NCI-H524 treated with DMSO at 0.1 percent for 48 hours (cell line): Measurements from ENCODE around the gene CPSF4.

Experiments
- DNase-seq: peaks from one replicate; lab custom pipeline; 2025; lab: John Stamatoyannopoulos, UW

The CPSF4 gene

GRCh38 chr7:99438573-99439480 lies at the start of gene CPSF4, which contains the start of gene PTCD1:
TSS of gene CPSF4 (plus strand) at chr7:99438943. CDS start at chr7:99439083, 140 bp downstream.
TSS of gene PTCD1 (minus strand) at chr7:99438798. CDS start at chr7:99435242, 3,556 bp downstream.
- peak; percentile 41 for DNase-seq

- no peak for DNase-seq
Observed at GRCh38 chr7:99389772-99390171, 49.0 kb upstream of the CPSF4 start.

GRCh38 chr7:99390941-99391602 lies 47.7 kb upstream of the CPSF4 start:
- no peak for DNase-seq

- DNase-seq = no peak
Observed at GRCh38 chr7:99392046-99392445, 46.7 kb upstream of the CPSF4 start.

- peak; percentile 37 for DNase-seq
Observed at GRCh38 chr7:99392659-99393354, 45.9 kb upstream of the CPSF4 start.

GRCh38 chr7:99393355-99394187 lies 45.2 kb upstream of the CPSF4 start:
- no peak for DNase-seq

GRCh38 chr7:99394188-99394502 lies 44.6 kb upstream of the CPSF4 start:
- DNase-seq = no peak

GRCh38 chr7:99395616-99396327 lies 43.0 kb upstream of the CPSF4 start:
- no peak for DNase-seq

- no peak for DNase-seq
Observed at GRCh38 chr7:99396418-99397296, 42.1 kb upstream of the CPSF4 start.

- DNase-seq = no peak
Observed at GRCh38 chr7:99397297-99397983, 41.3 kb upstream of the CPSF4 start.

- no peak for DNase-seq
Observed at GRCh38 chr7:99398891-99399445, 39.8 kb upstream of the CPSF4 start.

GRCh38 chr7:99399597-99399996 lies 39.1 kb upstream of the CPSF4 start:
- no peak for DNase-seq

- DNase-seq = no peak
Observed at GRCh38 chr7:99402854-99403253, 35.9 kb upstream of the CPSF4 start.

GRCh38 chr7:99403764-99404163 lies 35.0 kb upstream of the CPSF4 start:
- no peak for DNase-seq

GRCh38 chr7:99404235-99404976 lies 34.3 kb upstream of the CPSF4 start:
- DNase-seq = no peak

- DNase-seq = no peak
Observed at GRCh38 chr7:99404977-99405320, 33.8 kb upstream of the CPSF4 start.

- no peak for DNase-seq
Observed at GRCh38 chr7:99406557-99406956, 32.2 kb upstream of the CPSF4 start.

- no peak for DNase-seq
Observed at GRCh38 chr7:99407872-99408378, 30.8 kb upstream of the CPSF4 start.
